Measurements from ENCODE around the gene NUPR1.

NUPR1 gene

DNA sequence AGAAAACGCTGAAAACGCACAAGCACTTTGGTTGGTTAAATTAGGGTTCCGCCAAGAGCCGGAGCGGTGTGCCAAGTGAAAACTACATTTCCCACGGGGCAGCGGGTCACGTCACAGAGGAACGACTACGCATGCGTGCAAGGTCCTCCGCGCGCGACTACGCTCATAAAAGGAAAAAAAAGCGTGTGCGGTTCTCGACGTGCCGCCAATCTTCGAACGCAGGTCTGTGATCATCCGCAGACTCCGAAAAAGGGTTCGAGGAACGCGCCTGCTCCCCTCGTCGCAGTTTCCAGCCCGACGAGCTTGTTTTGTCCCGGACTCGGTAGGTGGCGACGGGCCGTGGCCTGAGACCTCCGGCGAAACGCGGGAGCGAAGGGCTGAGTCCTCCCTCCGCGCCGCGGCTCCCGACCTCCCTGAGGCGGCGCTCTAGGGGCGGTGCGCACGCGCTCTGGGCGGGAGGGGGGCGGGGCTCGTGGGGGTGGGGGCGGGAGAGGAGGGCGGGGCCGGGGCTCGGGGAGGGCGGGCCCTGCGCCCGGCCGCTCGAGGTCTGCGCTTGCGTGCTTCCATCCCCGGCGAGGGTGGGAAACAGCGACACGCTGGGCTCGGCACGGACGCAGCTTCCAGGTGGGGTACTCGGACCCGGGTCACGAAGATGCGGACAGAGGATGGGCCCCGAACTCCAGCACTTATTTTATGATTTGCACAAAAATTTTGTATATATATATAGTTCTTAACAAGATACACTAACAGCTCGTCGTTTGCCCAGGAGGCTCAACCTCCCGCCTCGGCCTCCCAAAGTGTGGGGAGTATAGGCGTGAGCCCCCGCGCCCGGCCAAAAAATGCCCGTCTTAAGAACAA lies 15.2 kb upstream of the NUPR1 start, which contains the start of gene SGF29:
SGF29 (plus strand) TSS at position 145 of the 858 bp plus-strand sequence. CDS start 27,150 bp downstream, outside the sequence.
- TF ChIP-seq EZH2 (optimal IDR thresholded peaks at IDR 0.05; ENCODE audit: low read depth, low read length) (no peak), CTCF (IDR thresholded peaks at IDR 0.05; ENCODE audit: low read length) (peak; percentile 29), EZH2phosphoT487 (IDR thresholded peaks at IDR 0.05; ENCODE audit: low read length) (no peak)
- Histone ChIP-seq H3K27ac (ENCODE audit: low read length) (peak within 1 kb of the TSS; percentile 95), H3K4me3 (ENCODE audit: low read length) (peak within 1 kb of the TSS; percentile 95), H2AFZ (ENCODE audit: low read length) (peak within 1 kb of the TSS; percentile 96), H3K79me2 (ENCODE audit: low read length) (peaks cover 15% of the 10 kb centered on the region), H3K9me2 (replicated peaks; ENCODE audit: insufficient read depth, low read length) (no peaks in the 10 kb centered on the region), H3F3A (ENCODE audit: insufficient read depth, low read length) (no peaks in the 10 kb centered on the region), H3K4me2 (ENCODE audit: low read depth, low read length) (peak within 1 kb of the TSS; percentile 79), H3K36me3 (replicated peaks; ENCODE audit: insufficient read depth, low read length) (no peaks in the 10 kb centered on the region), H3K27me3 (replicated peaks; ENCODE audit: insufficient read depth, low read length) (no peaks in the 10 kb centered on the region), H3K4me1 (ENCODE audit: low read length) (no peaks in the 10 kb centered on the region), H4K20me1 (ENCODE audit: insufficient read depth, low read length) (no peaks in the 10 kb centered on the region), H3K9me3 (replicated peaks; ENCODE audit: insufficient read depth, low read length) (no peaks in the 10 kb centered on the region), H3K9ac (ENCODE audit: low read length) (peak within 1 kb of the TSS; percentile 99)
- DNase-seq, result peak; percentile 93

GRCh38 chr16:28549301-28549899 lies 10.6 kb upstream of the NUPR1 start:
- H3F3A ChIP-seq (ENCODE audit: insufficient read depth, low read length), result no peaks in the 10 kb centered on the region
- DNase-seq, result peak; percentile 41
- no peak overlapping the region for H3K4me2 ChIP-seq (ENCODE audit: low read depth, low read length)
- H3K9me3 ChIP-seq (replicated peaks; ENCODE audit: insufficient read depth, low read length), result no peaks in the 10 kb centered on the region
- H3K79me2 ChIP-seq (ENCODE audit: low read length), result peaks cover under 1% of the 10 kb centered on the region
- no peaks in the 10 kb centered on the region for H4K20me1 ChIP-seq (ENCODE audit: insufficient read depth, low read length)
- H2AFZ ChIP-seq (ENCODE audit: low read length), result no peak overlapping the region
- TF ChIP-seq EZH2 (optimal IDR thresholded peaks at IDR 0.05; ENCODE audit: low read depth, low read length) (no peak), CTCF (IDR thresholded peaks at IDR 0.05; ENCODE audit: low read length) (peak; percentile 46), EZH2phosphoT487 (IDR thresholded peaks at IDR 0.05; ENCODE audit: low read length) (no peak)
- no peak overlapping the region for H3K27ac ChIP-seq (ENCODE audit: low read length)
- no peak overlapping the region for H3K9ac ChIP-seq (ENCODE audit: low read length)
- no peaks in the 10 kb centered on the region for H3K4me1 ChIP-seq (ENCODE audit: low read length)
- no peaks in the 10 kb centered on the region for H3K36me3 ChIP-seq (replicated peaks; ENCODE audit: insufficient read depth, low read length)
- no peaks in the 10 kb centered on the region for H3K9me2 ChIP-seq (replicated peaks; ENCODE audit: insufficient read depth, low read length)
- no peak overlapping the region for H3K4me3 ChIP-seq (ENCODE audit: low read length)
- H3K27me3 ChIP-seq (replicated peaks; ENCODE audit: insufficient read depth, low read length), result 0 out of 2 replicates have a peak, but pooled peaks cover 8% of the 10 kb centered on the region

DNA sequence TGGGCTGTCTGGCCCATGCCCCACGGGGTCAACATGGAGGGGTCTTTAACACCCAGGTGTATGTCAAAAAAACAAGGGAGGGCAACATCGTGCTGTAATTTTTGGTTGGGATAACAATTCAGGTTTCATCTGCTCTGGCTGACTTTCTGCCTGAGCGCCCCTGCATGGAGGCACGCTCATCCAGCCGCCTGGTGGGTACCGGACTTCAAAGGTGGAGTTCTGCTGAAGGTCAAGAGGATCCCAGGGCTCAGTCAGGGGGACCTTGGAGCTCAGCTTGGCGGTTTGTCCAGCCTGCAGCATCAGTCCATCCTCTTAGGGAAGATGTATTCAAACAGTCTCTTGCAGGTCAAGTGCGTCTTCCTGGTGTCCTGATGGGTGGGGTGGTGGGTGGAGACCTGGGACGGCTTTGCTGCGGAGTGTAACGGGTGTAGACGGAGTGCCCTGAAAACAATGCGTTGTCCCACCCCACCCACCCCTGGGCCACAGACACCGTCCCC lies 9.6 kb upstream of the NUPR1 start:
- no peak overlapping the region for H2AFZ ChIP-seq (ENCODE audit: low read length)

More for the DNA sequence above, 9.6 kb upstream of the NUPR1 start:
- H3K4me1 ChIP-seq (ENCODE audit: low read length), result no peaks in the 10 kb centered on the region
- H3K4me3 ChIP-seq (ENCODE audit: low read length), result no peak overlapping the region
- H3K9me2 ChIP-seq (replicated peaks; ENCODE audit: insufficient read depth, low read length), result no peaks in the 10 kb centered on the region
- no peak overlapping the region for H3K9ac ChIP-seq (ENCODE audit: low read length)
- no peak for DNase-seq
- no peaks in the 10 kb centered on the region for H3K79me2 ChIP-seq (ENCODE audit: low read length)
- 0 out of 2 replicates have a peak, but pooled peaks cover 8% of the 10 kb centered on the region for H3K27me3 ChIP-seq (replicated peaks; ENCODE audit: insufficient read depth, low read length)
- no peak overlapping the region for H3K4me2 ChIP-seq (ENCODE audit: low read depth, low read length)
- H3K27ac ChIP-seq (ENCODE audit: low read length), result no peak overlapping the region
- no peaks in the 10 kb centered on the region for H3F3A ChIP-seq (ENCODE audit: insufficient read depth, low read length)
- H4K20me1 ChIP-seq (ENCODE audit: insufficient read depth, low read length), result no peaks in the 10 kb centered on the region
- TF ChIP-seq EZH2 (optimal IDR thresholded peaks at IDR 0.05; ENCODE audit: low read depth, low read length) (no peak), EZH2phosphoT487 (IDR thresholded peaks at IDR 0.05; ENCODE audit: low read length) (no peak), CTCF (IDR thresholded peaks at IDR 0.05; ENCODE audit: low read length) (no peak)
- H3K36me3 ChIP-seq (replicated peaks; ENCODE audit: insufficient read depth, low read length), result no peaks in the 10 kb centered on the region
- H3K9me3 ChIP-seq (replicated peaks; ENCODE audit: insufficient read depth, low read length), result no peaks in the 10 kb centered on the region

Data from MM.1S (cell line).